ENCODE data around the gene GSG1L.

Gene GSG1L

DNA sequence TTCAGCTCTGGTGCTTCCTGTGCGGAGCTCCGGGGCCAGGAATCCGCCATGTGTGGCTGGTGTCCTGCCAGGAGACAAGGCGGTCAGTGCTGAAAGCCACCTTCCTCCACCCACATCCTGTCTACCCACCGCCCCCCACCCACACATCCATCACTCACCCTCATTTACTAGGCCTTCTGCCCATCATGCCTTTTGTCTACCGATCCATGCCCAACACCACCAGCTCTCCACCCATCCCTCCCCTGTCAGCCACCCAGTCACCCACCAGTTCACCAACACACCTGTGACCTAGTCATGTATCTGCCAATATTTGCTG lies 272.2 kb downstream of the GSG1L start:
- no peak overlapping the region for H3K27ac ChIP-seq
- TF ChIP-seq, protein P1, sequence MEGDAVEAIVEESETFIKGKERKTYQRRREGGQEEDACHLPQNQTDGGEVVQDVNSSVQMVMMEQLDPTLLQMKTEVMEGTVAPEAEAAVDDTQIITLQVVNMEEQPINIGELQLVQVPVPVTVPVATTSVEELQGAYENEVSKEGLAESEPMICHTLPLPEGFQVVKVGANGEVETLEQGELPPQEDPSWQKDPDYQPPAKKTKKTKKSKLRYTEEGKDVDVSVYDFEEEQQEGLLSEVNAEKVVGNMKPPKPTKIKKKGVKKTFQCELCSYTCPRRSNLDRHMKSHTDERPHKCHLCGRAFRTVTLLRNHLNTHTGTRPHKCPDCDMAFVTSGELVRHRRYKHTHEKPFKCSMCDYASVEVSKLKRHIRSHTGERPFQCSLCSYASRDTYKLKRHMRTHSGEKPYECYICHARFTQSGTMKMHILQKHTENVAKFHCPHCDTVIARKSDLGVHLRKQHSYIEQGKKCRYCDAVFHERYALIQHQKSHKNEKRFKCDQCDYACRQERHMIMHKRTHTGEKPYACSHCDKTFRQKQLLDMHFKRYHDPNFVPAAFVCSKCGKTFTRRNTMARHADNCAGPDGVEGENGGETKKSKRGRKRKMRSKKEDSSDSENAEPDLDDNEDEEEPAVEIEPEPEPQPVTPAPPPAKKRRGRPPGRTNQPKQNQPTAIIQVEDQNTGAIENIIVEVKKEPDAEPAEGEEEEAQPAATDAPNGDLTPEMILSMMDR (conservative IDR thresholded peaks at IDR 0.05) = no peak
- TF ChIP-seq ZFX (IDR thresholded peaks at IDR 0.05) = no peak

DNA sequence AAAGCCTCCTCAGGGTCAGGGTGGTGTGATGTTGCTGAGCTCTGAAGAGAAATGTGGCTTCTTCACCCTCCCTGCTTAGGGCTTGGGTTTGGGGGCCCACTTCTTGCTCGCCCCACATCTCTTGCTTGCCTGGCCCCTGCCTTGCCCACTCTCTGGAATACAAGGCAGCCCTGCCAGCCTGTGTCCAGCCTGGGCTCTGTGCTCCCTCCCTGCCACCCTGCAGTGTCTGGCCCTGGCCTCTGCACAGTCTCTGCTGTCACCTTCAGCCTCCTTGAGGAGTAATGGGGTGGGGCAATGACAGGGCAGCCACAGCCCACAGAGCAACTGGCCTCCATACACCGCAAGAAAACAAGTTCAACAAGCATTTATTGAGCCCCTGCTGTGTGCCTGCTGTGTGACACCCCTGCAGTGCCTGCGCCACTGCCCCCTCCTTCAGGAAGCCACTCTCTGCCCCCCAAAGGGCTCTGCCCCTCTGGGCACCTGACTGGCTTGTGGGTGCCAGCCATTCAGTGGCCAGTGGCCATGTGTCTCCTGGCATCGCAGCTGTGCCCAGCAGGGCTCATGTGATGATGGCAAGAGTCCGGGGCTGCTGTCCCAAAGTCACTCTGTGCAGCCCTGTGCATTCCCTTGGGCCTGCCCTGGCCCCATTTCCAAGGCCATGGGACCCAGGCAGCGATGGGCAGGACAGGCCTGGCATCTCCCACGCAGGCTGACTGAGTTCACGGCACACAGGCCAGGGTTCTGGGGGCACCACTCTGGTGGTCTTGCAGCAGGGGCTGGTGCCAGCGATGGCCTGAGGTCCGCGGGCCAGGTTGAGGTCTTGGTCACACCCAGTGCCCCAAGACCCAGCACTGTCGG lies 272.7 kb downstream of the GSG1L start:
- H3K27ac ChIP-seq = no peak overlapping the region
- no peak for TF ChIP-seq ZFX (IDR thresholded peaks at IDR 0.05)
- TF ChIP-seq, protein P1 (conservative IDR thresholded peaks at IDR 0.05) = no peak

DNA sequence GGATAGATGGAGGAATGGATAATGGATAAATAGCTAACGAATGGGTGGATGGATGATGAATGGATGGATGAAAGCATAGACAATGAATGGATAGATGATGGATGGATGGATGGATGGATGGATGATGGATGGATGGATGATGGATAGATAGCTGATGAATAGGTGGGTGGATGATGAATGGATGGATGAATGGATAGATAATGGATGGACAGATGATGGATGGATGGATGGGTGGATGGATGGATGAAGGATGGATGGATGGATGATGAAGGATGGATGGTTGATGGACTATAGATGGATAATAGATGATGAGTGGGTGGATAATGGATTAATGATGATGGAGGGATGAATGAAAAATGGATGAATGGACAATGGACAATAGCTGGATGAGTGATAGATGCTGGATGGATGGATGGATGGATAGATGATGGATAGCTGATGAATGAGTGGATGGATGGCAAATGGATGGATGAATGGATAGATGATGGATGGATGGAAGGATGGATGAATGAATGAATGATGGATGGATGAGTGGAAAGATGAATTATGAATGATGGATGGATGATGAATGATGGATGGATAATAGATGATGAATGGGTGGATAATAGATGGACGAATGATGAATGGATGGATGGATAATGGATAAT lies 273.8 kb downstream of the GSG1L start:
- H3K27ac ChIP-seq = no peak overlapping the region

DNA sequence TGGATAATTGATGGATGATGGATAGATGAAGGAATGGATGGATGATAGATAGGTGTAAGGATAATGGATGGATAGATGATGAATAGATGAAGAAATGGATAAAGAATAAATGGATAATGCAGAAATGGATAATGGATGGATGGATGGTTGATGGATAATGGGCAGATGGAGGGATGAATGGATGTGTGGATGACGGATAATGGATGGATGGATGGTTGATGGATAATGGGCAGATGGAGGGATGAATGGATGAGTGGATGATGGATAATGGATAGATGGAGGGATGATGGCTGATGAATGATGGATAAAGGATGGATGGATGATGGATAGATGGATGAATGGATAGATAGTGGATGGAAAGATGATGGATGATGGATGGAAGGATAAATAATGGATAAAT lies 274.4 kb downstream of the GSG1L start:
- TF ChIP-seq, protein P1 (conservative IDR thresholded peaks at IDR 0.05) = no peak
- TF ChIP-seq ZFX (IDR thresholded peaks at IDR 0.05) = no peak
- H3K27ac ChIP-seq = no peak overlapping the region

More for the DNA sequence above, 273.8 kb downstream of the GSG1L start:
- no peak for TF ChIP-seq ZFX (IDR thresholded peaks at IDR 0.05)
- TF ChIP-seq, protein P1 (conservative IDR thresholded peaks at IDR 0.05) = no peak

DNA sequence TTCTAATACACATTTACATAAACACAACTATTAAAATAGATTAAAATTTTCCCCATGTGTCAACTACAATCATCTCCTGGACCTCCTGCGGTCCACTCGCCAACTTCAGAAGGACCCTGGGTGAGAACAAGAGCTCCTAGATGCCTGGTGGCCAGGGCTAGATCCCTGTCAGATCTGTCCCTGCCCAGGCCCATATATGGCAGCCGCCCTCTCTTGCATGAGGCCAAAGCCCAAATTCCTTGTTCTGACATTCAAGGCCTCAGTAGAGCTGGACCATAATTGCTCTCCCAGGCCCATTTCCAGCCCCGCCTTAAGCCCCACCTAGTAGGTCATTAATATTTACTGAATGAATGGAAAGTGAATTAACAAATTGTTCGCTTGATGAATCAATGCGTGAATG lies 275.8 kb downstream of the GSG1L start:
- H3K27ac ChIP-seq = no peak overlapping the region
- no peak for TF ChIP-seq ZFX (IDR thresholded peaks at IDR 0.05)
- TF ChIP-seq, protein P1 (conservative IDR thresholded peaks at IDR 0.05) = no peak

DNA sequence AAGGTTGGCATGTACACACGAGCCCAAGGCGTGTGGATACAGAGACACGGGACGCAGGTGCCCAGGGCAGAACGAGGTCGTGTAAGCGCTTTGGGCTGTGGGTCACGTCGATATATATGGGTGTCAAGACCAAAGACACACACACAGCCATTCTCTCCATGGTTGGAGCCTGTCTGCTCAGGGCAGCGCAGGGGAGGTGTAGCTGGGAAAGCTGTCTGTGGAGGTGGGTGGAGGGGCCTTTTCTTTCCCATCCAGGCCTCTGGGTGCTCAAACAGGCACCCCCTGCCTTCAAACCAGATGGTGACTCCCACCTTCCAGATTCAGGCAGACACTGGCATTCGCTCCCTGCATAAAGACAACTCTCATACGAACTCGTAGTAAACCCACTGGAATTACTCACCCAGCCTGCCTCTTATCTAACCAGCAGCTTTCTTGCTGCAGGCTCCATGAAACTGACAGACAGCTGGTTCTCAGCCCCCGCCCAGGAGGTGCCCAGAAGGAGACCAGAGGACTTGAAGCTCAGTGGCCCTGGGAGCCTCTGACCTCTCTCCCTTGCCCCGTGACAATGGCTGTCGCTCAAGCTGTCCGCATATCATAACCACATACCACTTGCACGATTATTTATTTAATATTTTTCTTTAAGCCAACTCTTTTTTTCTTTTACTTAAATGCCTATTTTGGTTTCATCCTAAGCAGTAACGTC lies 276.4 kb downstream of the GSG1L start:
- TF ChIP-seq ZFX (IDR thresholded peaks at IDR 0.05) = no peak
- TF ChIP-seq, protein P1 (conservative IDR thresholded peaks at IDR 0.05) = no peak
- H3K27ac ChIP-seq = no peak overlapping the region

All from C4-2B (cell line).